Keratinocyte (primary cell): ENCODE data around the gene TP73. TPM values are rescaled to one million over a fixed set of nuclear protein-coding genes. Genes with fewer than 3 reads are reported as not detected.

Experiments used
- DNase-seq: peaks from one replicate; pipeline ENCODE4 v3.0.0-alpha.2; 2011; ENCODE audit warnings: low read depth, missing footprints, low spot score
- FAIRE-seq: peaks from 2 replicates; lab custom pipeline; 2011; peaks lifted over from hg19 to GRCh38; lab: Jason Lieb, UNC
- H2AFZ ChIP-seq: 2 replicates; pipeline ENCODE4 v1.6.0; 2012; ENCODE audit warnings: low read length, control low read depth, inconsistent platforms; ENCODE audit not compliant: control insufficient read depth
- H3K27ac ChIP-seq: 2 replicates; pipeline ENCODE4 v1.5.1; 2011; ENCODE audit warnings: low read length; ENCODE audit not compliant: control insufficient read depth, insufficient read depth
- H3K27me3 ChIP-seq: 3 replicates; pipeline ENCODE4 v1.6.0; 2011; ENCODE audit warnings: low read length; ENCODE audit not compliant: control insufficient read depth, insufficient read depth; ENCODE audit errors: extremely low read depth
- H3K36me3 ChIP-seq, 2 experiments: 2 replicates in 1 of 2; 3 replicates in 1 of 2; pipeline ENCODE4 v1.5.1; 2011; ENCODE audit warnings: low read length in 2 of 2, mild to moderate bottlenecking in 1 of 2; ENCODE audit not compliant: control insufficient read depth in 2 of 2, insufficient read depth in 2 of 2; ENCODE audit errors: extremely low read depth in 1 of 2
- H3K4me1 ChIP-seq: 3 replicates; pipeline ENCODE4 v1.5.1; 2011; ENCODE audit warnings: low read length; ENCODE audit not compliant: control insufficient read depth, insufficient read depth; ENCODE audit errors: extremely low read depth
- H3K4me2 ChIP-seq: 3 replicates; pipeline ENCODE4 v1.6.0; 2011; ENCODE audit warnings: low read depth, low read length; ENCODE audit not compliant: control insufficient read depth, insufficient read depth; ENCODE audit errors: extremely low read depth
- H3K4me3 ChIP-seq, 3 experiments: fragments of 200-600 bp in 1 of 3; sonication (generic) in 1 of 3; 2 replicates in 2 of 3; 3 replicates in 1 of 3; pipeline ENCODE4 v1.5.1; 2011 to 2016; ENCODE audit warnings: low read length in 3 of 3, mild to moderate bottlenecking in 3 of 3, control low read depth in 2 of 3, inconsistent platforms in 1 of 3, low read depth in 1 of 3, mixed read lengths in 1 of 3, mixed run types in 1 of 3, moderate library complexity in 1 of 3; ENCODE audit not compliant: control insufficient read depth in 2 of 3, insufficient read depth in 2 of 3; ENCODE audit errors: extremely low read depth in 1 of 3
- H3K79me2 ChIP-seq: 2 replicates; pipeline ENCODE4 v1.6.0; 2012; ENCODE audit warnings: low read length; ENCODE audit not compliant: control insufficient read depth, insufficient read depth
- H3K9ac ChIP-seq: 3 replicates; pipeline ENCODE4 v1.6.0; 2011; ENCODE audit warnings: low read length; ENCODE audit not compliant: control insufficient read depth, insufficient read depth; ENCODE audit errors: extremely low read depth
- H3K9me1 ChIP-seq: 3 replicates; pipeline ENCODE4 v1.6.0; 2011; ENCODE audit warnings: low read length; ENCODE audit not compliant: control insufficient read depth, insufficient read depth; ENCODE audit errors: extremely low read depth
- H3K9me3 ChIP-seq: 2 replicates; pipeline ENCODE4 v1.5.1; 2012; ENCODE audit warnings: low read depth, low read length; ENCODE audit not compliant: control insufficient read depth
- H4K20me1 ChIP-seq: 3 replicates; pipeline ENCODE4 v1.6.0; 2011; ENCODE audit warnings: low read length; ENCODE audit not compliant: control insufficient read depth, insufficient read depth; ENCODE audit errors: extremely low read depth
- EZH2 ChIP-seq: IDR thresholded peaks from one replicate; pipeline ENCODE4 v1.6.1; 2012; ENCODE audit warnings: inconsistent platforms, mild to moderate bottlenecking, low read length, moderate library complexity
- dilution Hi-C: fragments of 300-500 bp; cut with MboI; formaldehyde crosslinking; loops from one replicate; pipeline ENCODE4 v1.7.0; 2020; ENCODE audit warnings: low sequenced_read_pairs; ENCODE audit not compliant: extremely low pct_ligation_motif_present
- polyA plus RNA-seq, 5 experiments: library from polyadenylated mRNA; depleted of rRNA in 3 of 5; stranded (reverse) in 3 of 5; stranded (forward) in 1 of 5; unstranded in 1 of 5; fragments of >200 nt; gene quantifications; 1 replicate in 1 of 5; 2 replicates in 3 of 5; 3 replicates in 1 of 5; pipeline versions ENCODE4 v1.2.1 to v1.2.3, GENCODE V29; 2011 to 2012; ENCODE audit warnings: missing spikeins in 2 of 5, low read depth in 1 of 5, low replicate concordance in 1 of 5
- TF ChIP-seq, protein P1 (sequence below), 3 experiments: IDR thresholded peaks in 1 of 3; conservative IDR thresholded peaks in 1 of 3; optimal IDR thresholded peaks in 1 of 3; 2 replicates in 2 of 3; 3 replicates in 1 of 3; pipeline versions ENCODE3 to v1.5.1; 2011; ENCODE audit warnings: low read length in 3 of 3, mild to moderate bottlenecking in 3 of 3, moderate library complexity in 2 of 3, control low read depth in 1 of 3, inconsistent platforms in 1 of 3; ENCODE audit not compliant: insufficient read depth in 2 of 3; ENCODE audit errors: extremely low read depth in 1 of 3

The TP73 gene
- polyA plus RNA-seq, 1 donor (not counting 4 experiments of a cell fraction or from before 2014, with no cell fraction given) = 0.14 TPM

DNA sequence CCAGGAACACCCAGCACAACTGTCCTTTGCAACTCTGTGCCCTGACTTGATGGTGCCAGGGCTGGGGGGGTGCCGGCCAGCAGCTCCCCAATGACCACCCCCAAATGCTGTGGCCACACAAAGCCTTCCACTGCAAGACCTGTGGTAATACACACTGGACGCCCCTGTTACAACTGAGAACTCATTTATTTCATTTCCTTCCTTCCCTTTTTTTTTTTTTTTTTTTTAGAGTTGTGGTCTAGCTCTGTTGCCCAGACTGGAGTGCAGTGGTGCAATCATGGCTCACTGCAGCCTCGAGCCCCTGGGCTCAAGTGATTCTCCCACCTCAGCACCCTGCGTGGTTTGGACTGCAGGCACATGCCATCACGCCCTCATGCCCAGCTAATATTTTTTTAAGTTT, 25.2 kb downstream of the TP73 start:
- FAIRE-seq = no peak
- no peaks in the 10 kb centered on the region for H3K79me2 ChIP-seq
- H3K4me1 ChIP-seq = peaks cover 9% of the 10 kb centered on the region
- TF ChIP-seq EZH2 = no peak
- TF ChIP-seq, protein P1, sequence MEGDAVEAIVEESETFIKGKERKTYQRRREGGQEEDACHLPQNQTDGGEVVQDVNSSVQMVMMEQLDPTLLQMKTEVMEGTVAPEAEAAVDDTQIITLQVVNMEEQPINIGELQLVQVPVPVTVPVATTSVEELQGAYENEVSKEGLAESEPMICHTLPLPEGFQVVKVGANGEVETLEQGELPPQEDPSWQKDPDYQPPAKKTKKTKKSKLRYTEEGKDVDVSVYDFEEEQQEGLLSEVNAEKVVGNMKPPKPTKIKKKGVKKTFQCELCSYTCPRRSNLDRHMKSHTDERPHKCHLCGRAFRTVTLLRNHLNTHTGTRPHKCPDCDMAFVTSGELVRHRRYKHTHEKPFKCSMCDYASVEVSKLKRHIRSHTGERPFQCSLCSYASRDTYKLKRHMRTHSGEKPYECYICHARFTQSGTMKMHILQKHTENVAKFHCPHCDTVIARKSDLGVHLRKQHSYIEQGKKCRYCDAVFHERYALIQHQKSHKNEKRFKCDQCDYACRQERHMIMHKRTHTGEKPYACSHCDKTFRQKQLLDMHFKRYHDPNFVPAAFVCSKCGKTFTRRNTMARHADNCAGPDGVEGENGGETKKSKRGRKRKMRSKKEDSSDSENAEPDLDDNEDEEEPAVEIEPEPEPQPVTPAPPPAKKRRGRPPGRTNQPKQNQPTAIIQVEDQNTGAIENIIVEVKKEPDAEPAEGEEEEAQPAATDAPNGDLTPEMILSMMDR (optimal IDR thresholded peaks at IDR 0.05 in 1 of 3, IDR thresholded peaks at IDR 0.05 in 1 of 3, conservative IDR thresholded peaks at IDR 0.05 in 1 of 3; ENCODE audit: extremely low read depth in 1 of 3, insufficient read depth in 2 of 3, low read length in 3 of 3) = no peak
- H3K9me1 ChIP-seq = no peaks in the 10 kb centered on the region
- peaks cover 5% of the 10 kb centered on the region for H3K27me3 ChIP-seq
- no peak overlapping the region for H2AFZ ChIP-seq
- no peaks in the 10 kb centered on the region for H3K9me3 ChIP-seq
- H3K27ac ChIP-seq = no peak overlapping the region
- no peaks in the 10 kb centered on the region for H4K20me1 ChIP-seq
- DNase-seq = no peak
- H3K9ac ChIP-seq = no peak overlapping the region
- no peaks in the 10 kb centered on the region for H3K36me3 ChIP-seq
- H3K4me2 ChIP-seq = no peak overlapping the region
- dilution Hi-C loops = no loop called here
- H3K4me3 ChIP-seq = no peak overlapping the region

DNA sequence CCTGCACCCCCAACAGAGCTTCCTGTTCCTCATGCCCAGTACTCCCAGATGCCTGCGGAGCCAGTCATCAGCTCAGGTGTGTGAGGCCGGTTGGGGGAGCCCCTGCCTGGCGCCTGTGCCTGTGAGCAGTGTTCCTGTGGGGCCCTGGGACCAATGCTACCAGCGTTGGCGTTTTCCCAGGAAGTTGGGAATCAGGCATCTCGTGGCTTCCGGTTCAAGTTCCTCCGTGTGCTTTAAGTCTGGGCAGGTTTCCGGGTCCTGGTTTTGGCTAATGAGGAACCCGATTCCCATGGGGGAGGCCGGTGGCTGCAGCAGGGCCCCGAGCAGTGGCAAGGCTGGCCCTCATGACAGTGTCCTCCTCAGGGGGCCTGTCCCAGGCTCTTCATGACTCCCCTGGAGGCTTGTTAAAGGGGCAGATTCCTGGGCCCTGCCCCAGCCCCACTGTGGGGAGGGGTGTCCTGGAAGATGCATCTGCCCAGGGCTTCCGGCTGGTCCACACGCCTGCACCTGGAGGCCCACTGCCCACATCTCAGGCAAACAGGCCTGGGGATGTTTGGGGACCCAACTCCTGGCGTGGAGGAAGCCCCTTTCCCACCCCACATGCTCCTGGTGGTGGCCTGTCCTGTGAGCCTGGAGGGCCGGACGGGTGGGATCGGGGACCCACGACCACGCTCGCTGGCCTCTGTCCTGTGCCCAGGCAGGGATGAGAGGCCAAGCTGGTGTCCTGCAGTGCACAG, 26.2 kb downstream of the TP73 start:
- Histone ChIP-seq H3K36me3 (no peaks in the 10 kb centered on the region), H3K27me3 (peaks cover 4% of the 10 kb centered on the region), H3K79me2 (no peaks in the 10 kb centered on the region), H3K27ac (no peak overlapping the region), H2AFZ (no peak overlapping the region), H3K4me1 (peaks cover 9% of the 10 kb centered on the region), H4K20me1 (no peaks in the 10 kb centered on the region), H3K9ac (no peak overlapping the region), H3K9me3 (no peaks in the 10 kb centered on the region), H3K4me2 (no peak overlapping the region), H3K4me3 (no peak overlapping the region), H3K9me1 (no peaks in the 10 kb centered on the region)
- no peak for DNase-seq
- dilution Hi-C loops = no loop called here
- TF ChIP-seq, protein P1 (optimal IDR thresholded peaks at IDR 0.05 in 1 of 3, IDR thresholded peaks at IDR 0.05 in 1 of 3, conservative IDR thresholded peaks at IDR 0.05 in 1 of 3; ENCODE audit: extremely low read depth in 1 of 3, insufficient read depth in 2 of 3, low read length in 3 of 3) = no peak
- TF ChIP-seq EZH2 = no peak
- no peak for FAIRE-seq
